Stomach (tissue), 9 donors: Measurements from ENCODE around the gene PRKAG1. TPM values are rescaled to one million over a fixed set of nuclear protein-coding genes. Genes with fewer than 3 reads are reported as not detected.

ENCODE experiments used
- DNase-seq, 2 donors: peaks; one replicate each; pipeline versions ENCODE4 v3.0.0 to v3.0.0-alpha.2; 2013 to 2019
- H3K27ac ChIP-seq, 5 donors: fragments of 200-600 bp in 4 of 5; sonication (generic) in 4 of 5; one replicate each; pipeline ENCODE4 v1.5.1; 2013 to 2019; ENCODE audit warnings: mild to moderate bottlenecking in 1 of 5, moderate library complexity in 1 of 5
- H3K27me3 ChIP-seq, 3 donors: fragments of 200-600 bp; sonication (generic); one replicate each; pipeline ENCODE4 v1.5.1; 2017 to 2019; ENCODE audit warnings: mixed run types in 1 of 3
- H3K36me3 ChIP-seq, 4 donors: fragments of 200-600 bp; sonication (generic); 1 replicate in 3 of 4; 2 replicates in 1 of 4; pipeline ENCODE4 v1.5.1; 2016 to 2019
- H3K4me1 ChIP-seq, 4 donors: fragments of 200-600 bp; sonication (generic); one replicate each; pipeline ENCODE4 v1.5.1; 2016 to 2019
- H3K4me3 ChIP-seq, 4 donors: fragments of 200-600 bp; sonication (generic) in 3 of 4; one replicate each; pipeline ENCODE4 v1.5.1; 2016 to 2019; ENCODE audit warnings: mild to moderate bottlenecking in 1 of 4
- H3K9me3 ChIP-seq, 4 donors: fragments of 200-600 bp; sonication (generic); one replicate each; pipeline ENCODE4 v1.5.1; 2016 to 2019
- CTCF ChIP-seq, 7 experiments: fragments of 450-650 bp in 4 of 7; fragments of 200-600 bp in 3 of 7; sonication (generic) in 3 of 7; IDR thresholded peaks; one replicate each; pipeline ENCODE4 v1.5.1; 2016 to 2019; ENCODE audit warnings: antibody characterized with exemption in 7 of 7, control low read depth in 2 of 7, mild to moderate bottlenecking in 1 of 7
- EP300 ChIP-seq: sonication (generic); formaldehyde crosslinking; IDR thresholded peaks from one replicate; pipeline ENCODE4 v1.6.1; 2017; ENCODE audit warnings: antibody characterized with exemption
- POLR2A ChIP-seq, 4 donors: fragments of 450-650 bp; IDR thresholded peaks; one replicate each; pipeline ENCODE4 v1.6.1; 2016; ENCODE audit warnings: antibody characterized with exemption in 4 of 4, control low read depth in 2 of 4, mild to moderate bottlenecking in 1 of 4, moderate library complexity in 1 of 4
- POLR2AphosphoS5 ChIP-seq, 3 donors: sonication (generic); formaldehyde crosslinking; IDR thresholded peaks; one replicate each; pipeline ENCODE4 v1.6.1; 2016; ENCODE audit warnings: antibody characterized with exemption in 3 of 3
- WGBS, 5 donors: extraction: QIAGEN DNeasy Blood & Tissue Kit in 3 of 5; methylation state at CpG; one replicate each; pipeline versions ENCODE4 v1.1.5 to v1.1.7; 2013 to 2018; 5-methylcytosine and 5-hydroxymethylcytosine counted together
- intact Hi-C: fragments of 100-400 bp; cut with DNase I; formaldehyde crosslinking; loops from one replicate; pipeline ENCODE4 v1.15.1; 2023; ENCODE audit warnings: low total_unique reads
- polyA plus RNA-seq, 3 donors: library from polyadenylated mRNA; stranded (reverse); fragments of 200-250 nt; gene quantifications; one replicate each; pipeline ENCODE4 v1.2.3, GENCODE V29; 2013
- total RNA-seq, 5 donors: library from RNA; depleted of rRNA; stranded (reverse); fragments of >200 nt; gene quantifications; one replicate each; pipeline versions ENCODE4 v1.1.0 to v1.2.3, GENCODE V29; 2014 to 2016
- donor health status: healthy with polysubstance abuse.
- donor health status: Bipolar disorder and iron deficiency.
- donor health status: healthy.

PRKAG1 gene
- total and polyA plus RNA-seq, 8 donors = 5.8 to 68.7 (median 43.2) TPM

- no peak for TF ChIP-seq POLR2A (IDR thresholded peaks at IDR 0.05)
- no peak for TF ChIP-seq EP300
- no peak for TF ChIP-seq CTCF (IDR thresholded peaks at IDR 0.05)
- no peak for TF ChIP-seq POLR2AphosphoS5 (IDR thresholded peaks at IDR 0.05)
- Histone ChIP-seq H3K36me3 (no peaks in the 10 kb centered on the region), H3K27me3 (peaks cover 21 to 76% (median 39%) of the 10 kb centered on the region in 3 donors), H3K9me3 (no peaks in the 10 kb centered on the region), H3K4me3 (no peak overlapping the region), H3K27ac (no peak overlapping the region), H3K4me1 (peaks cover 25 to 37% (median 31%) of the 10 kb centered on the region in 4 donors)
- intact Hi-C loops = no loop called here
- no peak for DNase-seq
- WGBS, 5 donors = 77 to 85% (median 80%) methylated on average over 7 of the region's 7 CpGs
These were observed 50.6 kb downstream of the PRKAG1 start for GRCh38 chr12:48967991-48968390.

GRCh38 chr12:48966177-48966895 lies 52.2 kb downstream of the PRKAG1 start:
- no peaks in the 10 kb centered on the region for H3K9me3 ChIP-seq
- H3K27me3 ChIP-seq = peaks cover 8 to 60% (median 23%) of the 10 kb centered on the region in 3 donors
- no peak for TF ChIP-seq EP300
- TF ChIP-seq POLR2AphosphoS5 (IDR thresholded peaks at IDR 0.05) = no peak
- TF ChIP-seq CTCF (IDR thresholded peaks at IDR 0.05) = no peak
- no peak for TF ChIP-seq POLR2A (IDR thresholded peaks at IDR 0.05)
- peaks cover 17 to 24% (median 19%) of the 10 kb centered on the region in 4 donors for H3K4me1 ChIP-seq
- intact Hi-C loops = no loop called here
- no peak overlapping the region for H3K27ac ChIP-seq
- WGBS, 5 donors = 54 to 68% (median 59%) methylated on average over 16 to 20 of the region's 20 CpGs
- no peak for DNase-seq
- H3K36me3 ChIP-seq = no peaks in the 10 kb centered on the region
- no peak overlapping the region for H3K4me3 ChIP-seq

GRCh38 chr12:48965298-48965838 lies 53.2 kb downstream of the PRKAG1 start:
- intact Hi-C loops = no loop called here
- no peak for DNase-seq
- H3K36me3 ChIP-seq = no peaks in the 10 kb centered on the region
- H3K9me3 ChIP-seq = no peaks in the 10 kb centered on the region
- no peak for TF ChIP-seq CTCF (IDR thresholded peaks at IDR 0.05)
- TF ChIP-seq POLR2AphosphoS5 (IDR thresholded peaks at IDR 0.05) = no peak
- TF ChIP-seq EP300 = no peak
- TF ChIP-seq POLR2A (IDR thresholded peaks at IDR 0.05) = no peak
- H3K4me3 ChIP-seq = no peak overlapping the region
- peaks cover 9 to 15% (median 10%) of the 10 kb centered on the region in 4 donors for H3K4me1 ChIP-seq
- H3K27me3 ChIP-seq = peaks cover 3 to 50% (median 13%) of the 10 kb centered on the region in 3 donors
- H3K27ac ChIP-seq = no peak overlapping the region

- Histone ChIP-seq H3K4me3 (no peak overlapping the region), H3K4me1 (peaks cover 0 to 9% (median 7%) of the 10 kb centered on the region in 4 donors), H3K9me3 (no peaks in the 10 kb centered on the region), H3K27me3 (peaks cover 0 to 23% (median 0%) of the 10 kb centered on the region in 3 donors), H3K27ac (no peak overlapping the region), H3K36me3 (no peaks in the 10 kb centered on the region)
- intact Hi-C loops = no loop called here
- DNase-seq = no peak
- TF ChIP-seq POLR2AphosphoS5 (IDR thresholded peaks at IDR 0.05) (no peak), CTCF (IDR thresholded peaks at IDR 0.05) (no peak), POLR2A (IDR thresholded peaks at IDR 0.05) (no peak), EP300 (no peak)
These were observed 56.8 kb downstream of the PRKAG1 start for GRCh38 chr12:48961801-48962200.
